GM12874 (cell line): ENCODE data around the gene FLRT2.

Source experiments
- TF ChIP-seq, protein P1 (sequence below): IDR thresholded peaks from 2 replicates; pipeline ENCODE4 v1.5.1; 2011; ENCODE audit warnings: low read depth, mild to moderate bottlenecking, control low read depth, low read length, moderate library complexity; ENCODE audit not compliant: insufficient read depth

The FLRT2 gene

DNA sequence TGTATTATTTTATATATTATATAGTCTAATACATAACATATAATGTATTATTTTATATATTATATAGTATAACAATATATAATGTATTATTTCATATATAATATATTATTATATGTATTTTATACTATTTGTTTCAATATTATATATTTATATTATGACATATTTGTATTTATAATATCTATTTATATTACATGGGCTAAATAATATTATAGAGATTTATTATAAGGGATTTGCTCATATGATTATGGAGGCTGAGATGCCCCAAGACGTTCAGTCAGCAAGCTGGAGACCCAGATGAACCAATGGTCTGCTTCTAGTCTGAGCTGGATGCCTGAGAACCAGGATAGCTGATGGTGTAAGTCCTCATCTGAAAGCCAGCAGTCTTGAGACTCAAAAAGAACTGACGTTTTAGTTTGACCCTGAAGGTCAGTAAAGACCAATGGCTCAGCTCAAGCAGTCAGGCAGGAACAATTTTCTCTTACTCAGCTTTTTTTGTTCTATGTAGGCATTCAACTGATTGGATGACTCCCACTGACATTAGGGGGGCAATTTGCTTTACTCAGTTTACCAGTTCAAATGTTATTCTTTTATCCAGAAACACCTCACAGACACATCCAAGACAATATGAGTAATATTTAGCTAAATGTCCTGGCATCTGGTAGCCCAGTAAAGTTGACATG, 130.4 kb downstream of the FLRT2 start:
- TF ChIP-seq, protein P1, sequence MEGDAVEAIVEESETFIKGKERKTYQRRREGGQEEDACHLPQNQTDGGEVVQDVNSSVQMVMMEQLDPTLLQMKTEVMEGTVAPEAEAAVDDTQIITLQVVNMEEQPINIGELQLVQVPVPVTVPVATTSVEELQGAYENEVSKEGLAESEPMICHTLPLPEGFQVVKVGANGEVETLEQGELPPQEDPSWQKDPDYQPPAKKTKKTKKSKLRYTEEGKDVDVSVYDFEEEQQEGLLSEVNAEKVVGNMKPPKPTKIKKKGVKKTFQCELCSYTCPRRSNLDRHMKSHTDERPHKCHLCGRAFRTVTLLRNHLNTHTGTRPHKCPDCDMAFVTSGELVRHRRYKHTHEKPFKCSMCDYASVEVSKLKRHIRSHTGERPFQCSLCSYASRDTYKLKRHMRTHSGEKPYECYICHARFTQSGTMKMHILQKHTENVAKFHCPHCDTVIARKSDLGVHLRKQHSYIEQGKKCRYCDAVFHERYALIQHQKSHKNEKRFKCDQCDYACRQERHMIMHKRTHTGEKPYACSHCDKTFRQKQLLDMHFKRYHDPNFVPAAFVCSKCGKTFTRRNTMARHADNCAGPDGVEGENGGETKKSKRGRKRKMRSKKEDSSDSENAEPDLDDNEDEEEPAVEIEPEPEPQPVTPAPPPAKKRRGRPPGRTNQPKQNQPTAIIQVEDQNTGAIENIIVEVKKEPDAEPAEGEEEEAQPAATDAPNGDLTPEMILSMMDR, result no peak

DNA sequence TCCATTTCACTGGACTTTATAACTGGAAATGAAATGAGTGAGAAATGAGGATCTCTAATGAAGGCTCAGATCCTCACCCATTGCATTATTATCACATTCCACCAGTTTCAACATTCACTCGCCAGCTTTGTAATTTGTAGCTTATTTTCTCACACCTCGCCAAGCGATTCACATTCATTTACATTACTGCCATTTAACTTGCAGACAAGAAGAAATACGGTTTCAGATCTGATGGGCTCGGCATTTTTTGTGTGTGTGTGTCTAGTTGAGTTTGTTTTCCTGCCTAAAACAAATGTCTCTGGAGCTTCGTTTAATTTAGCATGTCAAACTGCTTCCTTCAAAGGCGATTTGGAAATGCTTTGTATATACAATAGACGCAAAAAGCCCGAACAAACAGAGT, 132.2 kb downstream of the FLRT2 start:
- TF ChIP-seq, protein P1, result no peak

DNA sequence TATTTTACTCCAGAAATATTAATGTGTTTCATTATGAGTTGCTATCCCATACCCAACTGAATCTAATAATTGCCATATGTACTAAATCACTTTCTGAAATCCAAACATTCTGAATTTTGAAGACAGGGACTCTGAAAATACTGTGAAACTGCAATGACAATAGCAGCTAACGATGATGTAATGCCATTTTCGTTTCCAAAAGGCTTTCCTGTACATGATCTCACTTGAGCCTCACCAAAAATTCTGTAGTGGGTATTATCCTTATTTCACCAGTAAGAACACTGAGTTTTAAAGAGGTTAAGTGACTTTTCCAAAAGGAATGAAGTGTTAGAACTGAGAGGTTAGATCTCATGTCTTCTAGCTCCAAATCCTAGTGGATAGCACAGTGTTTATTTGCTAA, 133.3 kb downstream of the FLRT2 start:
- TF ChIP-seq, protein P1, result no peak

DNA sequence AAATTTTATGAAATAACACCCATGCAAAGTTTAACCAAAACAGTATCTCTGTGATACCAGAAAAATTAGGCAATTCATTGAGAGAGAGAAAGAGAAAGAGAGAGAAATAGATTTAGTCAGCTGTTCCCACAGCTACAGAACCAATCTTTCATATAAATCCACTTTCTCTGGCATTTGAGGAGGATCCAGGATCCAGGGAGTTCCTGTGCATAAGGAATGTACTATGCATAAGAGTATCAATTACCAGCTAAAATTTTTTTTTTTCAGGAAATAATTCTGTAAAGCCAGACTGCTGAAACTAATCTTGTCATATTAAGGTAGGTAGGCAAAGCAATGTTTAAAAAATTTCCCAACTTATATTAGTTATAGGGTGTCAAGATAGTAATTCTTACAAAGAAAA, 133.7 kb downstream of the FLRT2 start:
- TF ChIP-seq, protein P1, result no peak

DNA sequence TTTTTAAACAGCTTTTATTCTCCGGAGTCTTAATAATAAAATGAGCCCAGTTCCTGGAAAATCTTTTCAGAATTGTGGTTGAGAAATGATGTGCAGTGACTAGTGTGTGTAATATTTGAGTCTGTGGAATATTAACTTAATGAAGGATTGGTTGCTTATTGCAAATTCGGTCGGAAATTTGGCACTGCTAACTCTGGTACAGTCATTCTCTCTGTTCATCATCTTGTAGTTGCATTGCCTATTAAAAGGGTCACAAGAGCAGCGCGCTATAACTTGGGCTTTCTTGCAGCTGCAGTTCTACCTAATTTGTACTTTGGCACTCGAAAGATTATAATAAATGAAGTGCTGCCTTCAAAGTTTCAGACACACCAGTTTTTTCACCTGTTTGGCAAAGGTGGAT, 146.0 kb downstream of the FLRT2 start:
- TF ChIP-seq, protein P1, result no peak

DNA sequence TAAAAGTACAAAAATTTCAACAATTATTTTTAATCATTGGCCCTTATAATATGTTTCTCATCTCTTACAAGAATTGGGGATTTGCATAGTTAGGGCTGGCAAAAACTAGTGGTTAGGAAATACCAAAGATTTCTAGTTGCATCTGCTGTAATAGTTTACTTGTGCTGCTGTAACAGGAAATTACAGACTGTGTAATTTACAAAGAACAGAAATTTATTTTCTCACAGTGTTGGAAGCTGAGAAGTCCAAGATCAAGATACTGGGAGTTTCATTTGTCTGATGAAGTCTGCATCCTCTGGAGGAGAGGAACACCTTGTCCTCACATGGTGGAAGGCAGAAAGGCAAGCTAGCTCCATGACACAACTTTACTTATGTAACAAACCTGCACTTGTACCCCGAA, 157.0 kb downstream of the FLRT2 start:
- TF ChIP-seq, protein P1, result no peak

DNA sequence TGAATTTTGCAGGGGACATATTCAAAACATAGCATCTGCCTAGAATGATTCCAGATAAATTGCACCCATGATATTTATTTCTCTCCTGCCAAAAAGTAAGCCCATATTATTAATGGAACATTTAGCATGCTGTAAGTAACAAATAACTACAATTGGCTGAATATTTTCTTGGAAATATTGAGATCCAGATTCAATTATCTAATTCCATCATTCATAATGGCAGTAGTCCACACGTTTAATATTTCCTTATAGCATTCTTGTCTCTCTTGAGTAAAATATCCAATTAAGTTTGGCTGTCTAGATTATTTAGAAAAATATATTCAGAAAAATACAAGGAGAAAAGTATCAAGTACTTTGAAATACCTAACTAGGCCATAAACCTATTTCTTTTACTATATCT, 157.5 kb downstream of the FLRT2 start:
- TF ChIP-seq, protein P1, result no peak
